Breast epithelium (tissue), 3 donors: ENCODE results near the gene POLN.

Experiments
- POLR2A ChIP-seq: fragments of 450-650 bp; IDR thresholded peaks from one replicate; pipeline ENCODE4 v1.6.1; 2016; ENCODE audit warnings: antibody characterized with exemption, mild to moderate bottlenecking, moderate library complexity
- POLR2AphosphoS5 ChIP-seq, 3 donors: sonication (generic); formaldehyde crosslinking; IDR thresholded peaks; one replicate each; pipeline ENCODE4 v1.6.1; 2017; ENCODE audit warnings: antibody characterized with exemption in 3 of 3
- TF ChIP-seq, protein P1 (sequence below), 3 donors: fragments of 450-650 bp; IDR thresholded peaks; one replicate each; pipeline ENCODE4 v1.5.1; 2016 to 2017; ENCODE audit warnings: antibody characterized with exemption in 3 of 3, mild to moderate bottlenecking in 3 of 3, moderate library complexity in 3 of 3

DNA sequence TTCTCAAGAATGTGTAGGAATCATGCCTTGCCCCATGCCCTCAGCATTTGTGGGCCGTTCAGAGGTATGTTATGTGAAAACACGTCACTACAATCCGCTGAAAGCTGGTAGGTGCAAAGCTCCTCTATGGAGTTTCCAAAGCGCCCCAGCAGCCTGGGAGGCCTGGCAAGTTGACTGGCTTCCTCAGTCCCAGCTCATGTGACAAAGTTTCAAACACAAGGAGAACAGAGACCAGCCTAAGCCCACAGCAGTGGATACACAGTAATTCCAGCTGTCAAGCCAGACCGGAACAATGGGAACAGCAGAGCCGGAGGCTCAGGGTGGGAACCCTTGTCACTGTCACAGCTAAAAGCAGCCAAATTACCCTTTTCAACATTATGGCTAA is 149.3 kb downstream of the POLN start:
- TF ChIP-seq, protein P1, sequence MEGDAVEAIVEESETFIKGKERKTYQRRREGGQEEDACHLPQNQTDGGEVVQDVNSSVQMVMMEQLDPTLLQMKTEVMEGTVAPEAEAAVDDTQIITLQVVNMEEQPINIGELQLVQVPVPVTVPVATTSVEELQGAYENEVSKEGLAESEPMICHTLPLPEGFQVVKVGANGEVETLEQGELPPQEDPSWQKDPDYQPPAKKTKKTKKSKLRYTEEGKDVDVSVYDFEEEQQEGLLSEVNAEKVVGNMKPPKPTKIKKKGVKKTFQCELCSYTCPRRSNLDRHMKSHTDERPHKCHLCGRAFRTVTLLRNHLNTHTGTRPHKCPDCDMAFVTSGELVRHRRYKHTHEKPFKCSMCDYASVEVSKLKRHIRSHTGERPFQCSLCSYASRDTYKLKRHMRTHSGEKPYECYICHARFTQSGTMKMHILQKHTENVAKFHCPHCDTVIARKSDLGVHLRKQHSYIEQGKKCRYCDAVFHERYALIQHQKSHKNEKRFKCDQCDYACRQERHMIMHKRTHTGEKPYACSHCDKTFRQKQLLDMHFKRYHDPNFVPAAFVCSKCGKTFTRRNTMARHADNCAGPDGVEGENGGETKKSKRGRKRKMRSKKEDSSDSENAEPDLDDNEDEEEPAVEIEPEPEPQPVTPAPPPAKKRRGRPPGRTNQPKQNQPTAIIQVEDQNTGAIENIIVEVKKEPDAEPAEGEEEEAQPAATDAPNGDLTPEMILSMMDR (IDR thresholded peaks at IDR 0.05): no peak
- no peak for TF ChIP-seq POLR2A
- TF ChIP-seq POLR2AphosphoS5 (IDR thresholded peaks at IDR 0.05): no peak
